ENCODE measurements around the gene ABCA2. TPM values are rescaled to one million over a fixed set of nuclear protein-coding genes. Genes with fewer than 3 reads are reported as not detected.

Gene ABCA2
- total RNA-seq, 1 donor from 2014 or later, result 2.1 TPM

GRCh38 chr9:136982232-136983051 lies 45.6 kb downstream of the ABCA2 start, which contains the start of gene LCNL1:
Gene LCNL1, plus strand, starts transcription at chr9:136982993. Its CDS starts 594 bp downstream, at chr9:136983587.
- no peak for TF ChIP-seq CTCF (IDR thresholded peaks at IDR 0.05; ENCODE audit: unreplicated experiment)
- peaks cover 2% of the 10 kb centered on the region for H3K4me1 Mint-ChIP-seq (ENCODE audit: unreplicated experiment)
- H3K27me3 Mint-ChIP-seq (ENCODE audit: unreplicated experiment), result peaks cover 14% of the 10 kb centered on the region
- H3K36me3 Mint-ChIP-seq (ENCODE audit: low read depth, unreplicated experiment), result peaks cover 9% of the 10 kb centered on the region
- DNase-seq (ENCODE audit: low spot score), result no peak
- no peak within 1 kb of the TSS for H3K27ac Mint-ChIP-seq (ENCODE audit: unreplicated experiment)
- peak within 1 kb of the TSS; percentile 52 for H3K4me3 Mint-ChIP-seq (ENCODE audit: unreplicated experiment)
- no peaks in the 10 kb centered on the region for H3K9me3 Mint-ChIP-seq (ENCODE audit: unreplicated experiment)

- Mint-ChIP-seq H3K36me3 (ENCODE audit: low read depth, unreplicated experiment) (peaks cover 9% of the 10 kb centered on the region), H3K27me3 (ENCODE audit: unreplicated experiment) (peaks cover 15% of the 10 kb centered on the region), H3K4me3 (ENCODE audit: unreplicated experiment) (no peak overlapping the region), H3K4me1 (ENCODE audit: unreplicated experiment) (peaks cover 2% of the 10 kb centered on the region), H3K9me3 (ENCODE audit: unreplicated experiment) (no peaks in the 10 kb centered on the region), H3K27ac (ENCODE audit: unreplicated experiment) (no peak overlapping the region)
- TF ChIP-seq CTCF (IDR thresholded peaks at IDR 0.05; ENCODE audit: unreplicated experiment), result no peak
- DNase-seq (ENCODE audit: low spot score), result no peak
These were observed 46.3 kb downstream of the ABCA2 start for GRCh38 chr9:136981588-136982231.

GRCh38 chr9:136980669-136981478 lies 47.2 kb downstream of the ABCA2 start:
- peaks cover 2% of the 10 kb centered on the region for H3K4me1 Mint-ChIP-seq (ENCODE audit: unreplicated experiment)
- H3K27me3 Mint-ChIP-seq (ENCODE audit: unreplicated experiment), result peaks cover 11% of the 10 kb centered on the region
- no peaks in the 10 kb centered on the region for H3K9me3 Mint-ChIP-seq (ENCODE audit: unreplicated experiment)
- no peak overlapping the region for H3K27ac Mint-ChIP-seq (ENCODE audit: unreplicated experiment)
- peaks cover 9% of the 10 kb centered on the region for H3K36me3 Mint-ChIP-seq (ENCODE audit: low read depth, unreplicated experiment)
- TF ChIP-seq CTCF (IDR thresholded peaks at IDR 0.05; ENCODE audit: unreplicated experiment), result no peak
- H3K4me3 Mint-ChIP-seq (ENCODE audit: unreplicated experiment), result no peak overlapping the region
- no peak for DNase-seq (ENCODE audit: low spot score)

GRCh38 chr9:136979769-136980587 lies 48.1 kb downstream of the ABCA2 start:
- no peak for DNase-seq (ENCODE audit: low spot score)
- peaks cover 11% of the 10 kb centered on the region for H3K27me3 Mint-ChIP-seq (ENCODE audit: unreplicated experiment)
- no peak for TF ChIP-seq CTCF (IDR thresholded peaks at IDR 0.05; ENCODE audit: unreplicated experiment)
- H3K27ac Mint-ChIP-seq (ENCODE audit: unreplicated experiment), result no peak overlapping the region
- H3K4me3 Mint-ChIP-seq (ENCODE audit: unreplicated experiment), result no peak overlapping the region
- H3K36me3 Mint-ChIP-seq (ENCODE audit: low read depth, unreplicated experiment), result peaks cover 9% of the 10 kb centered on the region
- peaks cover 2% of the 10 kb centered on the region for H3K4me1 Mint-ChIP-seq (ENCODE audit: unreplicated experiment)
- H3K9me3 Mint-ChIP-seq (ENCODE audit: unreplicated experiment), result no peaks in the 10 kb centered on the region
